NK-92 (cell line): ENCODE measurements around the gene BCAS3.

ENCODE experiments used
- DNase-seq: peaks from one replicate; lab custom pipeline; 2025; ENCODE audit not compliant: unreplicated experiment; lab: John Stamatoyannopoulos, UW

Gene BCAS3

DNA sequence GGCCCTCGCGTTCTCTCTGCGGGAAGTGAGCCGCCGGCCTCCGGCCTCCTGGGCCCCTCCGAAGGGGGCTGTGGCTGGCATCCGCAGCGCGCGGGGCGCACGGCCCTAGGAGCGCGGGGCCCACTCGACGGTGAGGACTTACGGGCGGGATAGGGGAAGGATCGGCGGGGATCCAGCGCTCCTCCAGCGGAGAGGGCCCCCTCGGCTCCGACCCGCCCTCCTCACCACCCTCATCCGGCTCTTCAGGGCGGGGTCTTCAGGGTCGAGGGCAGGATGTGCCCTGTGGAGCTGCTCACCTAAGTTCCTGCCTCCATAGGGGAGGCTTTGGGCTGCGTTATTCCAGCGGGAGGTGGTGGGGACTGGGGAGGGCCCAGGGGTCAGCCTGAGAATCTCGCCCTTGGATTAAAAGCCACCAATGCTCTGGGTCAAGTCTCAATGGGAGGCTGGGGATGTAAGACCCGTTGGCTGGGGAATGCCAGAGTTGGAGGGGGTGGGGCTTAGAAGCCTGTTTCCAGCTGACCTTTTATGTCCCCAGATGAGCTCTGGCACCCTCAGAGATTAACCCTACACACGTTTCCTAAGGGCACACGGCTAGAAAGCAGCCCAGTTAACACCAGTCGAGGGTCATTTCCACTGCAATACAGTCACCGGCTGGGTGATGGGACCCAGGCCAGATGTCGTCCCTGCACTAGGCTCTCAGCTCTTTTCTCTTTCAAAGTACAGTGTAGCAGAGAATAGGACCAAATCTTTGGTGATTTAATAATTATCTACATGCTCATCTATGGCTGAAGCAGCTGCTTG, 735.4 kb downstream of the BCAS3 start:
- DNase-seq, result no peak

DNA sequence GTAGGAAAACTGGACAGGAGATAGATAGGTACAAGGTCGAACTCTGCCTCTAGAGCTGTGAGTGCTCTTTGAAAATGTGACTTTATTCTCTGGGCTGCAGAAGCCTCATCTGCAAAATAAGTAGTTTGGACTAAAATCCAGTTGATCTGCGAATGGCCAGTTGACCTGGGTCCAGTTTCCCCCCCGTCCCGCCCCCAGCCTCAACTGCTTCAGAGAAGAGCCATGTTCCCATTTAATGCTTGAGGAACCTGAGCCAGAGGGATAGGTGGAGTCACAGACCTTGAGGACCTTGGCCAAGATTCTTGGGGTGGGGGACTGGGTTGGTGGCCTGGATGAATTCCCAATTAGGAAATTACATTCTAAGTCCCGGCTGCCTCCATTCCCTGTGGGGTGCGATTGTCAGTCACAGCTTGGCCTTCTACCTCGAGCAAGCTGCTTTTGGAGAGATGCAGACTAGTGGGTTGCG, 736.0 kb downstream of the BCAS3 start:
- DNase-seq, result no peak

- no peak for DNase-seq
Measured at GRCh38 chr17:61414141-61414935, 736.7 kb downstream of the BCAS3 start.

DNA sequence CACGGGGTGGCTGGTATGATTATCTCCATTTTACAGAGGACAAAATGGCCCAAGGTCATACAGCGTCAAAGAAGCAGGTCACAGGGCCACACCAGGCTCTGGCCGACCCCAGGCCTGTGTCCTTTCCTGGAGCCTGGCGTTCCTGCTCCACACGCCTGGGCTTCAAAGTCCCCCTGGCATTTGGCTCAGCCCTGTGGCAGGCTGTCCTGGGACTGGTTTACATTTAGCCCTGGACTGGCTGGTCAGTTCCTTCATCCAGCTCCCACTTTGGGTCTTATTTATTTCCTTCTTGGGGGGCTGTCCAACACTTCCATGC, 737.2 kb downstream of the BCAS3 start:
- DNase-seq, result no peak

- no peak for DNase-seq
Measured at GRCh38 chr17:61415374-61416210, 737.9 kb downstream of the BCAS3 start.

DNA sequence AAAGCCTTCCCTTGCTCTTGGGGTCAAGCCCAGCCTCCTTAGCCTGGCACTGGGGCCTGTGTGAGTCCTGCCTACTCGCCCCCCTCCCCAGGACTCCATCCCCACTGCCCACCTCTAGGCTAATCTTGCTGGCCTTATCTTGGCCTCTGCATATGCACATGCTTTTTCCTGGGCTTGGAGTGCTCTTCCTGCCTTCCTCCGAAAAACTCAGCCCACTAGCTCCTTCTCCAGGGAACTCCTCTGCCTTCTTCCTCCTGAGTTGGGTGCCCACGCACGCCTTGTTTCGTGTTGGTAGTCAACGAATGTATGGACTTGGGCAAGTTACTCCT, 738.5 kb downstream of the BCAS3 start:
- no peak for DNase-seq

- DNase-seq, result no peak
Measured at GRCh38 chr17:61416540-61417363, 739.1 kb downstream of the BCAS3 start.

DNA sequence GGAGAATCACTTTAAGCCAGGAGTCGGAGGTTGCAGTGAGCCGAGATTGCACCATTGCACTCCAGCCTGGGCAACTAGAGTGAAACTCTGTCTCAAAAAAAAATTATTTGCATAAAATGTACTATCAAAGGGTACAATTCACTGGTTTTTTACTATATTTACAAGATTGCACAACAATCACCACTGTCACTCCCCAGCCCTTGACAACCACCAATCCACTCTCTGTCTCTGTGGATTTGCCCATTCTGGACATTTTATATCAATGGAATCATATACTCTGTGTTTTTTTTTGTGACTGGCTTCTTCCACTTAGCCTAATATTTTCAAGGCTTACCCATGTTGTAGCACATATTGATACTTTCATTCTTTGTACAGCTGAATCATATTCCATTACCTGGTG, 740.8 kb downstream of the BCAS3 start:
- DNase-seq, result no peak

DNA sequence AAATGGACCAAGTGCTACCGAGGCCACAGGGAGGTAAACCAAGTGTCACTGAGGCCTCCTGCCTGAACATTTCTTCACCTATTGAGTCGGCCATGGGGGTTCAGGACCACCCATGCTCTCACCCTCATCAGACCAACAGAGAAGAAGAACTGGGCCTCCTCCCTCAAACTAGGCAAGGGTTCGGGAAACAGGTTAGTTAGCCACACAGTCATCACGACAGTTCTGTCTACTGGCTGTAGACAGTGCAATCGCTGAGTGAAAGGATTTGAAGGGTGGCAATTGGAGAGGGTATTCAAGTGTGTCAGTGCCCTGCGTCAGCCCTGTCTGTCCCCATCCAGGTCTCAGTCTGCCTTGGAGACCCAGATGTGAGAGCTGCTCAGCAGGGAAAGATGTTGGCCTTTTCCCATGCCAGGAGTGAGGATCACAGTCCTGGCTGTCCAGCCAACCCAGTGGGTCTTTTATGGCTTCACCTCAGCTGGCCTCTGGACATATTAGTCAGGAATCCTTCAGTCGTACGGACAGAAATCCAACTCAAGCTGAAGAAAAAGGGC, 741.9 kb downstream of the BCAS3 start:
- DNase-seq, result no peak

GRCh38 chr17:61420052-61420451, 742.4 kb downstream of the BCAS3 start:
- DNase-seq, result no peak

DNA sequence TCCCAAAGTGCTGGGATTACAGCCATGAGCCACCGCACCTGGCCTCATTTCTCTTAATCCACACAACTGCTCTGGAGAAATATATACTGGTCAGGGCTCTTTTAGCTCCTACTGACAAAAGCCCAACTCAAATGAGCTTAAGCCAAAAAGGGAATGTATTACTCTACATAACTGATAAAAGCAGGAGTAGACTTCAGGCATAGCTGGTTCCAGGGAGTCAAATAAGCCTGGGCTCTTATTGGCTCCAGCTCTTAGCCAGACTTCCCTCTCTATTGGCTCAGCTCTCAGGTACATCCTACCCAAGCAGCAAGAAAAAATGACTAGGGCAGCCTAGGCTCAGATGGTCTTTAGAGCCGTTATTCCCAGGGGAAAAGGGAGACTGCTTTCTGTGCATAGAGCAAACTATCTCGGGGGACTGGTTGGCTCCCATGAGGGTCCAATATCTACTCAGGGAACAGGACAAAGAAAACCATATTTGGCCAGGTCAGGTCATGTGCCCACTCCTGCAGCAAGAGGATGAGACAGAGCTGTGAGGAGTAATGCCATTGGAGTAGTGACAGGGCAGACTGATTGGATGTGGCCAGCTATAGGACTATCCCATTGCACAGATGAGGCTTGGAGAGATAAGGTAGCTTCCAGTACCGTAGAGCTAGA, 743.2 kb downstream of the BCAS3 start:
- no peak for DNase-seq

GRCh38 chr17:61421460-61421859, 743.8 kb downstream of the BCAS3 start:
- DNase-seq, result no peak

GRCh38 chr17:61422116-61422799, 744.6 kb downstream of the BCAS3 start:
- no peak for DNase-seq

GRCh38 chr17:61422869-61423268, 745.2 kb downstream of the BCAS3 start:
- DNase-seq, result no peak

- DNase-seq, result no peak
Measured at GRCh38 chr17:61423967-61424649, 746.5 kb downstream of the BCAS3 start.

DNA sequence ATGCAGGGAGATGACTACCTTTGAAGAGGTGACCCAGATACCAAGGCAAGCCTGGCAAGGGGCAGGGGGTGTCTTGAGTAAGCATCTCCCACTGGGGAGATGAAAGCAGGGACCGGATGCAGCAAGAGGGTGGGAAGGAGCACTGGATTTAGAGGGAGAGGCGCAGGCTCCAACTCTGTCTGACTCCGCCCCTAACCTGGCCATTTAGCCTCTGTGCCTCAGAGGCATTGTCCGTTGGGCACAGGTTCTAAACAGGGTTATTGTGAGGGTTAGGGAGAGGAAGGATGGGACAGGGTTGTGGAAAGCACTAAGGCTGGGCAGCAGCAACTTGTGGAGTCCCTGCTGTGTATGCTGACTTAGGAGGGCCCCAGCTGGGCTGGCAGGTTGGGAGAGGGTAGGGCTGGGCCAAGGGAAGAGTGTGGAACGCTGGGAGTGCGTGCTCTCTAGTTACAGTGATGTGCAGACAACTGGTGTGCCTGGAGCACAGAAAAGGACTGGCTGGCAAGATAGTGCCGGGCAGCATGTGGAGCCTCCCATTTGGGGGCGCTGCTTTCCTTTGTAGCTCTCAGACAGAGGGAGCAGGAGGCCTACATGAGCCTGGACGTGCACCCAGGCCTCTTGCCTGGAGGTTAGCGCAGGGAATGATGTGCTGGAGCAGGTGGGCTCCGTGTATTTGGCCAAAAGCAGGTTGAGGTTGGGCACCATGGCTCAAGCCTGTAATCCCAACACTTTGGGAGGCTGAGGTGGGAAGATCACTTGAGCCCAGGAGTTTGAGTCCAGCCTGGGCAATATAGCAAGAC, 748.2 kb downstream of the BCAS3 start:
- no peak for DNase-seq

GRCh38 chr17:61426482-61427304, 749.0 kb downstream of the BCAS3 start:
- no peak for DNase-seq
